ENCODE results near the gene RGS9.

Gene RGS9

GRCh38 chr17:65222214-65222738, 85.1 kb downstream of the RGS9 start:
- no peak for DNase-seq

- DNase-seq = no peak
Observed at GRCh38 chr17:65225061-65225460, 87.9 kb downstream of the RGS9 start.

- no peak for DNase-seq
Observed at GRCh38 chr17:65226227-65226626, 89.1 kb downstream of the RGS9 start.

- no peak for DNase-seq
Observed at GRCh38 chr17:65227637-65228036, 90.5 kb downstream of the RGS9 start.

- no peak for DNase-seq
Observed at GRCh38 chr17:65228287-65228686, 91.1 kb downstream of the RGS9 start.

- DNase-seq = no peak
Observed at GRCh38 chr17:65228734-65229620, 91.8 kb downstream of the RGS9 start.

- DNase-seq = no peak
Observed at GRCh38 chr17:65229621-65229995, 92.4 kb downstream of the RGS9 start.

- DNase-seq = no peak
Observed at GRCh38 chr17:65230040-65230439, 92.9 kb downstream of the RGS9 start.

- no peak for DNase-seq
Observed at GRCh38 chr17:65231086-65231485, 93.9 kb downstream of the RGS9 start.

- DNase-seq = no peak
Observed at GRCh38 chr17:65231662-65232335, 94.6 kb downstream of the RGS9 start.

GRCh38 chr17:65235284-65235683, 98.1 kb downstream of the RGS9 start:
- no peak for DNase-seq

- no peak for DNase-seq
Observed at GRCh38 chr17:65236321-65236720, 99.2 kb downstream of the RGS9 start.

GRCh38 chr17:65243838-65244625, 106.9 kb downstream of the RGS9 start:
- no peak for DNase-seq

GRCh38 chr17:65246252-65246651, 109.1 kb downstream of the RGS9 start:
- DNase-seq = no peak

- no peak for DNase-seq
Observed at GRCh38 chr17:65249774-65250173, 112.6 kb downstream of the RGS9 start.

GRCh38 chr17:65254166-65254565, 117.0 kb downstream of the RGS9 start:
- no peak for DNase-seq

GRCh38 chr17:65259281-65259680, 122.1 kb downstream of the RGS9 start:
- no peak for DNase-seq

GRCh38 chr17:65259696-65260485, 122.7 kb downstream of the RGS9 start:
- no peak for DNase-seq

- no peak for DNase-seq
Observed at GRCh38 chr17:65260626-65261025, 123.5 kb downstream of the RGS9 start.

GRCh38 chr17:65261152-65261551, 124.0 kb downstream of the RGS9 start:
- no peak for DNase-seq

GRCh38 chr17:65261682-65262636, 124.8 kb downstream of the RGS9 start:
- DNase-seq = no peak
